ELF-1 (cell line): ENCODE data around the gene ASB1.
"Not testable (repeated sequence)": the region's sequence is repeated elsewhere in the genome, so short reads cannot be mapped to it uniquely, and the experiment has no call there.

Experiments
- DNase-seq: peaks from one replicate; pipeline ENCODE4 v3.0.0-alpha.2; 2016; ENCODE audit warnings: low read depth, low spot score

The ASB1 gene

DNA sequence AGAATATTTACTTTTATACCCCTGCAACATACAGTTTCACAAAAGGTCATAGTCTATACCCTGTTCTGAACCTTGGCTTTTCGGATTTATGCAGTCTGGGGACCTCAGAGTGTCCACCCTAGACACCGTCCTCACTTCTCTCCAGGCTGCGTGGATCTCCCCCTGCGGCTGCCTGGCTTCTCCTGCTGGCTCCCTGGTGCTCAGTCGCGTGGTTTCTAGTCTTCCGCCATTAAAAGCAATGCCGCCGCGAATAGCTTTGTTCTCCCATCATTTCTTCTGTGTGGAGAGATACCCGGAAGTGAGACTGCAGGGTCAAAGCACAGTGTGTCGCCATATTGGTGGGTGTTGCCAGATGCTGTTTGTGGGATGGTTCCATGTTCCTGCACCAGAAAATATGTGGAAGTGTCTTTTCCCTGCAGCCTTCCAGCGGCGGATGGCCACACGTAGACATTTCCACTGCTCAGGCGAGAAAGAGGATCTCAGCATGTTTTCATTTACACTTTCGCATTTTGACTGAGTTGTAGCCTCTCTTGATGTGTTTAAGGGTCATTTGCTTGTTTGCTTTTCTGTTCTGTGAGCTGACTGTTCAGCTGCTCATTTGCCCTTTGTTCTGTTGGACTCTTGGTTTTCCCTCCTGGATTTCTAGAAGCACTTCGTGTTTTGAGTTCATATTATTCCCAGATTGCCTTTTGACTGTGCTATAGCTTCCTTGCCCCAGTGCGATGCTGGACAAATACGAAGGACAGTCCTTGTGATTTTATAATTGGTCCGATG, 22.9 kb upstream of the ASB1 start:
- DNase-seq: no peak

DNA sequence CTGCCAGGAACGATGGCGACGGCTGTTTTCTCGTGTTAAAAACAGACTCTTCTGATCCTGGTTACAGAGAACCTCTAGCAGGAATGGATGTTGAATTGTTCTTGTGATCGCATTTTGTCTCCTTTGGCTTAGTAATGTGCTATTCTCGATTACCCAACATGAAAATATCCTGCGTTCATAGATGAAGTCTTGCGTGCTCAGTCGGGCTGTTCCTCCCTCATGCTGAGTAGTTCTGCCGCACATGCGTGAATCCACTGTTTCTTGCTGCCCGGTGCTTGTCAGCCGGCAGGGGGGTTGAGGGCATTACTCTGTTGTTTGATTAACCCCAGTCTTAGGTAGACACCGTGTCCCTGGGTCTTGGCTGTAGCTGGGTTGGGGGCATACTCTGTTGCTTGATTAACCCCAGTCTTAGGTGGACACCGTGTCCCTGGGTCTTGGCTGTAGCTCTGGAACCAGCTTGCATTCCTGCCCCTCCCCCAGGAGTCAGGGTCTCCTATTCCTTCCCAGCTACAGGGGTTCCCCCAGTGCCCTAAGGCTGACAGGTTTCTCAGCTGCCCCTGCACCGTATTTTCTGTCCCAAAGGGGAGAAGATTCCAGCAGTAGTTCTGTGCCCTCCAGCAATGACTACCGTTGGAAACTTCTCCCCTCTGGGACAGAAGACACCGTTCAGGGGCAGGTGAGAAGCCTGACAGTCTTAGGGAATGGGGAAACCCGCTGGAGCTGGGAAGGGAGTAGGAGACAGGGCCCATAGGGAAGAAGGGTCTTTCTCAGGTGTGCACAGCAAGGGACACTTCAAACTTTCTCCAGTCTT, 22.1 kb upstream of the ASB1 start:
- DNase-seq: peak; percentile 51

- DNase-seq: not testable (repeated sequence)
Measured at GRCh38 chr2:238405217-238405555, 21.5 kb upstream of the ASB1 start.

DNA sequence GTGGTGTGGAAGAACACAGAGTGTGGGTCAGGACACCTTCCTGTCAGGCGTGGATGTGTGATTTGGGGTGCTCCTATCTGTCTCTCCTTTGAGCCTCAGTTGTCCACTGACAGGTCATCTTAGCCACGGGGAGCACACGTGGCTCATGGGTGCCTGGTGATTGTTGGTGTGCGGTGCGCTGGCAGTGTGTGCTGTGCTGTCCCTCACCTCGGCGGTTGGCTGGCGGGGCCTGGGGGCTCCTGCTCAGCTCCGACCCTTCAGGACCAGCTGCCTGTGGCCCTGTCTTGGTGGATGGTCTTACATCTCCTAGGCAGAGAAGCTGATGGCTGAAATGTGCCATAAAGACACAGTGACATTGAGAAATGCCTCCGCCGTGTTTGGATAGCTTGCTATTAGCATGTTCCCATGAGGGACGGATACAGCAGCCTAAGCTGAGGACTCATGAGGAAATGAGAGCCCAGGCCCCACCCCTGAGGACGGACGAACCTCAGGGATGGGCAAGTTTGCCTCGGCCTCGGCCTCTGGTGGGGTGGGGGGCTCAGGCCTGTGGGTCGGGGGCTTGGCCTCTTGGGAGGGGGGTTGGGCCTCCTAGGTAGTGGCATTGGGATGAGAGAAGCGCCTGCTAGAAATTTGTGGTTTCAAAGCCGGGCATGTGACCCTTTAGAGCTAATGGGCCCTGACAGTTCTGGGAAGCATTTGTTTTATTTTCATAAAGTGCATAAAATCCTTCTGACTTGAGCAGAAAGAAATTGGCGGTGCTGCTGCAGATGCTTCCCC, 20.3 kb upstream of the ASB1 start:
- DNase-seq: no peak

- no peak for DNase-seq
Measured at GRCh38 chr2:238406998-238407285, 19.8 kb upstream of the ASB1 start.

DNA sequence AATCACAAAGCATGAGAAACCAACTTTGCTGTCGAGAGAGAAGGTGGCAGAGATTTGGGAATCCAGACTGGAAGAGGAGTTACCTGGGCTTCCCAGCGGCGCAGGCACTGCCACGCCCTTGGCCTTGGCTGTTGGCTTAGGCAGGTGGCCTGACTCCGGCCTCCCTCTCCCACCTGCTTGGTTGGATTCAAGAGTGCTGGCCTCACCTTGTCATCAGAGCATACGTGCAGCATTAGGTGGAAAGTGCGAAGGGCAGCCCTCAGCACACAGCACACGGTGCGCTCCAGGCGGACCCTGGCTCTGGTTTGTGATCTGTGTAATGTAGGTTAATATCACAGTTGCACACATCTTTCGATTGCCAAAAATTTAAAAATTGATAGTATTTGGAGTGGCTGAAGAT, 19.2 kb upstream of the ASB1 start:
- no peak for DNase-seq

DNA sequence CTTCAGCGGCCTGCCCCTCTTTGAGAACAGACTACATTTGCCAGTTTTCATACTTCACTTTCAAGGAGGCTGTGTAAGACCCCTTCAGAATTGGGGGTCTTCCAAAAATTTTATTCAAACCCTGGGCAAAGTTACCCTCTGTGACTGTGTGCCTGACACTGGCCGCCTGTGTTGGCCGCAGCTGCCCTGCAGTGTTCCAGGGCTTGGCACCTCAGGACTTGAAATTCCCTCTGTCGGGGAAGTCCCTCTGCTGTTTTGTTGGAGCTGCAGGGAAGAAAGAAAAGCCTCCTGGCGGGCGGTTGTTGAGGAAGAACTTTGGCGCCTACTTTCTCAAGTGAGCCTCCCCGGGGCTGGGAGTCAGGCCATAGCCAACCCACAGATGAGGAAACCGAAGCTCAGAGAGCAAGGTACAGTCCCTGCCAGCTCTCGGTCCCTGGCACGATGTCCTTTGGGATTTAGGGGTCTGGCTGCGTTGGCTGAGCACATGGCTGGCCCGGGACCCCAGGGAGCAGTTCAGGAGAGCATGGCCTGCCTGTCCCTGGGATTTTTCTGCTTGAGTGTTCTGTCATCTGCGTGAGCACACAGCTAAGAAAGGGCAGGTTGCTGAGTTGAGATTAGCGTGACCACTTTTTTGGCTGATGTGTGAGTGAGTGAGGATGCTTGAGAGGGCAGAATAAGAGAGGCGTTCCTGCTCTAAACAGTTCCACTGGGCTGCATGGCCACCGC, 17.9 kb upstream of the ASB1 start:
- peak; percentile 83 for DNase-seq

GRCh38 chr2:238409341-238410199, 17.2 kb upstream of the ASB1 start:
- peak; percentile 59 for DNase-seq

DNA sequence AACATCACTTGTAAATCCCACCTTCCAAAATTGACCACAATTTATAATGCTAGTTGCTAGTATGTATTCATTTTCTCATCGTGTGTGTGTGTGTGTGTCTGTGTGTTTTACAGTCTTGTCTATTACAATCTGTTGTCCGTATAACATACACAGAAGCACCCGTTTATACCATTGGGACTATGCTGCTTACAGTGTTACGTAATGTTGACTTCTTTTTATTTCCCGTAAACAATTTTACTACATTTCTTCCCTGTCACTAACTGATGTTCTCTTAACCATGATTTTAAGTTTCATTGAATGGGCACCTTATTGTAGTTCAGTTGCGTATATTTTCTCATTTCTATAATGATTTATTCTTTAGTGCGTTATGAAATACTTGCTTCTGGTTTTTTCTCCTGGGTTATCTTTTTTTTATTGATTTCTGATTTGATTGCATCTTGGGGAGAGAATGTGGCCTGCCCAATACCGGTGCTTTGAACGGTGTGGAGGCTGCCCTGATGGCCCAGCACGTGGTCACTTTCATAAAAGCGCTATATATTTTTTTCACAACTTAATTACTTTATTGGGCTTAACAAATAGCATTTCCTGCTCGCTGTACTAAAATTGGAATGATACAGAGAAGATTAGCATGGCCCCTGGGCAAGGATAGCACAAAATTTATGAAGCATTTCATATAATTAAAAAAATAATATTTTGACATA, 14.5 kb upstream of the ASB1 start:
- DNase-seq: no peak

GRCh38 chr2:238413368-238413767, 13.4 kb upstream of the ASB1 start:
- no peak for DNase-seq

DNA sequence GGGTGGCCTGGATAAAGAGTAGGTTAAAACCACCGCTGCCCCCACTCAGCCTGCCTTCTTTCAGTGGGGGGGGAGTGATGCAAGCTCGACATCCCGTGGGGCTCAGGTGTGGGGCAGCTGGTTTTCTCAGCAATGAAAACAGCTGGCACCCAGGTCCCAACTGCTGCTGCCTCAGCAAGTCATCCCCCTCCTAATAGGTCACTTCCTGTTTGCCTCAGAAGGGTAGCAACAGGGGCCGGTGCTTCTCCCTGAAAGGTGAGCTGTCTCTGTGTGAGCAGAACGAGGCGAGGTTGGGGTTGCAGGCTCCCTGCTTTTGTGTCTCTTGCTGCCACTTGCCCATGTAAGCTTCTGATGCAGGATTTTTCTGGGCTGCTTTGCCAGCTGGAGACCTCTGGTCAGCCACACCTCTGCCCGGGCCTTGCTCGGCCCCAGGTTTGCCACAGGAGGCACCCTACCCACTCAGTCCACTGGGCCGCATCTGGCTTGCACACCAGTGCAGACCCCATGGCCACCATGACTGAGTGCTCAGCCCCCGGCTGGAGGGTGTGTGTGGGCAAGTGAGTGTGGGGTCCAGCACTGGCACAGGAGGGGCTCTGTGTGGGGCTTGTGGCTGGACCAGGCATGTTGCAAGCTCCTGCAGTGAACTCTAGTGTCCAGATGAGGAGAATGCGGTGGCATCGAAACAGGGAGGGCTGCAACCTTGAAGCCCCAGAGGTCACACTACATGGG, 11.5 kb upstream of the ASB1 start:
- no peak for DNase-seq

GRCh38 chr2:238415893-238416292, 10.8 kb upstream of the ASB1 start:
- DNase-seq: no peak

DNA sequence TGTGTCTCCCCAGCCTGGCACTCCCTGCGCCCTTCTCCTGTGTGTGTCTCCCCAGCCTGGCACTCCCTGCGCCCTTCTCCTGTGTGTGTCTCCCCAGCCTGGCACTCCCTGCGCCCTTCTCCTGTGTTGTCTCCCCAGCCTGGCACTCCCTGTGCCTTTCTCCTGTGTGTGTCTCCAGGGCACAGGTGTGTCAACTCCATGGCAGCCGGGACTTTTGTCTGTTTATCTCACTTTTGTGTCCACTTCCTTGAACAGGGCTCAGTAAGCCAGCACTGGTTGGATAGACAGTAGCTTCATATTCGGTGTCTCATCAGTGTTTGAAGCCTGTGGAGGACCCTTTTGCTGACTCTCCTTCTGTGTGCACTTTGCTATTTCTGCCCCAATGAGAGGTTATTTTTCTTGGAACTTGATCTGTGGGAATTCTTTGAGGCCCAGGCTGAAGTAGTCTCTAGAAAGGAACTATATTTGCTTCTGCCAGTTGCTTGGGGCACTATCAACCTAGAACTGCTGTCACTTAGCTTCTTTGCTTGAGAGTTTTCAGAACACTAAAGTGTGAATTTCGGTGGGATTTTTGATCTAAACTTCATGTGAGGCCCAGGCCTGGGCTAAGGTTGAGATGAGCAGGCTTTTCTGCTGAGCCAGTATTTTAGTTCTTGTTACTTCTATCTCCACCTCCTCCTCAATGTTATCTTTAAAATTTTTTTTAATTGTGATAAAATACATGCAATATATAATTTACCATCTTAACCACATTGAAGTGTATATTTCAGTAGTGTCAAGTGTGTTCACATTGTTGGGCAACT, 8.3 kb upstream of the ASB1 start:
- DNase-seq: no peak

DNA sequence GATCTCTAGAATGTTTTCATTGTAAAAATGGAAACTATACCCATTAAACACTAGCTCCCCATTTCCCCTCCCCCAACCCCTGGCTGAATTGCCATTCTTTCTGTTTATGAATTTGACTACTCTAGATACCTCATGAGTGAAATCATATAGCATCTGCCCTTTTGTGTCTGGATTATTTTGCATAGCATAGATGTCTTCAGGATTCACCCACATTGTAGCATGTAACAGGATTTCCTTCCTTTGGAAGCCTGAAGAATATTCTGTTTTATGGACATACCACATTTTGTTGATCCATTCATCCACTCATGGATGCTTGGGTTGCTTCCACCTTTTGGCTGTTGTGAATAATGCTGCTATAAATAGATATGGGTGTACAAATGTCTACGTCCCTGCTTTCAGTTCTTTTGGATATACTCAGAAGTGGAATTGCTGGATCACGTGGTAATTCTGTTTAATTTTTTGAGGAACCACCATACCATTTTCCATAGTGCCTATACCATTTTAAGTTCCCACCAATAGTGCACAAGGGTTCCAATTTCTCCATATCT, 7.7 kb upstream of the ASB1 start:
- no peak for DNase-seq

GRCh38 chr2:238420442-238420841, 6.3 kb upstream of the ASB1 start:
- DNase-seq: no peak

DNA sequence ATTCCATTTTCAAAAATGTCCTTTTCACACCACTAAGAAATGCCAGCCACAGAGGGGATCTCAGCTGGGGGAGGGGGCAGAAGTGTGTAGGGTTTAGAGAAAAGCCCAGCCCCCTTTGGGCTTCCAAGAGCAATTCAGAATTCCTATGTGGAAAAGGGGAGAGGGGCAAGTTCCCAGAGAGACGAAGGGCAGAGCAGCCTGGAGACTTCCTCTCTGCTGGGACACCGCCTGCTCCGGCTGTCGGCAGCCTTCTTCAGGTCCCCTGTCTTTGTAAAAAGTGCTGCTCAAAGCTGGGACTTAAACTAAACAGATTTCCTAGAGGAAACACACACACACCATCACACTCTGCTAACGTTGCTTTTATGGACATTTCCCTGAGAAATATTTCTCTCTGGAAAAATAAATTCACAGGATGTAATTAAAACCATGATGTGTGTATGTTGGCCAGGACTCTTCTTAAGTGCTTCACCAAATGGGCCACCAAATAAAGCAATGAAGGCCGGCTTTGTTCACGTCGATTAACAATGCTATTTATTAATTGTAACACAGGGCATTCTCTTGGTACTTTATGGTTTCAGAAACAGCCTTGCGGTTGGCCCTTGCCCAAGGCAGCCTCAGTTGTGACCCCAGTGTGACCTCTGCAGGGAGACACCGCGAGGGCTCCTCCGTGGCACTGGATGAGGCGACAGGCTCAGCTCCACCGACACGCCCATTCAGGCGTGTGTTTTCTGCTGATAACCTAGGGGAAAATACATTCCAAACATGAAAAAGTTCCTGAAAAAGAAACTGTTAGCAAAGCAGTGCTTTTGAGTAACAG, 5.6 kb upstream of the ASB1 start:
- peak; percentile 40 for DNase-seq

DNA sequence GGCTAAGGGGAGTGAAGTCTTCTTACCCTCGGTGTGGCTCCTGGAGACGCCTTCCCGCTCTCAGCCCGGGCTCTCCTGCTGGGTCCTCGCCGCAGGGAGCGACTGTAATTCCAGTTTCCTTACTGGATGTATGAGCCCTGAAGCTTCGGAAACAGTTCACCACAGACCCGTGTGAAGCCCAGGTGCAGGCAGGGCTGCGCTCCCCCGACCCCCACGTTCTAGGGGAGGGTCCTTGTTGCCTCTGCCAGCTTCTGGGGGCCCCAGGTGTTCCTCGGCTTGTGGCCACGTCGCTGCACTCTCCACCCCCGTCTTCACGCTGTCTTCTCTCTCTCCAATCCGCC, 5.1 kb upstream of the ASB1 start:
- peak; percentile 83 for DNase-seq

GRCh38 chr2:238422285-238422684, 4.4 kb upstream of the ASB1 start:
- no peak for DNase-seq
